Activated CD8-positive, alpha-beta memory T cell treated with anti-CD3 and anti-CD28 coated beads, Interleukin-2, amount 50 U/mL, for 1 hour (primary cell): ENCODE data around the gene PITPNB.

Source experiments
- DNase-seq: peaks from one replicate; pipeline ENCODE4 v3.0.0-alpha.2; 2020; ENCODE audit errors: extremely low read depth

Gene PITPNB

GRCh38 chr22:27880778-27881394 is 38.2 kb downstream of the PITPNB start:
- DNase-seq, result no peak

GRCh38 chr22:27879923-27880322 is 39.1 kb downstream of the PITPNB start:
- no peak for DNase-seq

DNA sequence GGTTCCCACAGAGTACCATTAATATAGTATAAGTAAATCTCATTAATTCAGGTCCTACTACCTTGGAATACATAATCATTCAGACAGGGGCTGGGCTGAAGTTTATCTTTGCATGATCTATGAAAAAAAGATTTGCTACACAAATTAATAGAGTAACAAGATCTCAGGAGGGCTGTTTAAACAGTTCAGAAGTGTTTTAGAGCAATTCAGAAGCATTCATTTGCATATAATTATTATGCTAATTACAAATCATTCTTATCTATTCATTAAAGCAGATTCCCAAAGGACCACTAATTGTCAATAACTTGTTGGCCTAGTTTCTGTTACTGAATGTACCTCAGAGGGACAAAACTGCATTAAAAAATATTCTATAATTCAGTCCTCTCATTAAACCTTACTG is 40.5 kb downstream of the PITPNB start:
- no peak for DNase-seq

DNA sequence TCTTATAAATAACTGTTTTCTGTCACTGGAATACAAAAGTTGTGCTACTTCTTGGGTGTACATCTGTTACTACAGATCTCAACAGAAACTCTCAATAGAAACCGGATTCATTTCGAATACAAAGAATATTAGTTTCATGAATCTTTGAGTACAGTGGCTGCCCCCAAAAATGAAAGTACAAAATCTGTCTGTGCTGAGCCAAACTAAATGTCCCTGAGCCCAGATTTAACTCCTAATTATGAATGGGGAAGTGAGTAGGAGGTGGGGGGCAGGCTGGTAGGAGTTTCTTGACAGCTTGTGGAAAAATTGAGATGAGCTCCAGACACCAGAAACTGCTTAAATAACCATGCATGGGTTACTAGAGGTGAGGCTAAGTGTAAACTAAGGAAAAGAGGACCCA is 41.6 kb downstream of the PITPNB start:
- no peak for DNase-seq

GRCh38 chr22:27876684-27877083 is 42.4 kb downstream of the PITPNB start:
- DNase-seq, result no peak

DNA sequence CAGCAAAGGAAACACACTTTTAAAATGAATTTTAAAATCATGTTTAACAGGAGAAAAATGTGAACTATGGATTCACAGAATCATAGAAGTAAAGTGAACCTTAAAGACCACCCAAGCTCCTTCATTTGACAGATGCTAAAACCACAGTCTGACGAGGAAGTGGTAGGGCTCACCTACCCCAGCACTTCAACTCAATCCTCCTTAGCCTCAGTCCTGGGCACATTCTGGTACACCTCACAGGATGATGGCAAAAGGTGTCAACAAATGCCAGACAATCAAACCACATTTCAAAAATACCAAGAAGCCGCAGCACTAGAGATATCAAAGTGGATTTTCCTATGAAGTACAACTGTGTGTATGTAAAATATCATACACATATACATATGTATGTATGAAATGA is 43.1 kb downstream of the PITPNB start:
- DNase-seq, result no peak

DNA sequence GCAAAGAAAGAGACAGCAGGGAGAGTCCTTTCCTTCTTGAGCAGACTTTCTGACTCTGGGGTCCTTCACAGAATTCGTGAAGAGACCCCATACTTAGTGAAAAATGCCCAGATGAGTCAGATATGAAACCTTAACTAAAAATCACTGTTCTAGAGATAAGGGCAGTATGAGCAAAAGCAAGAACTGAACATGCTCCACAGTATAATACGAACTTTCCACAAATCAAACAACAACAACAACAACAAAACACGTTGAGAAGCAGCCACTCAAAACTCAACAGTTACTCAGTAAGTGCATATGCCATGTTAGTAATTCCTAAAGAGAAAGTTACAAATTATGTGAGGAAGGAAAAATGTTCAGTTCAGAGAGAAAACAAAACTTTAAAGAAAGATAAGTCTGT is 44.3 kb downstream of the PITPNB start:
- no peak for DNase-seq

DNA sequence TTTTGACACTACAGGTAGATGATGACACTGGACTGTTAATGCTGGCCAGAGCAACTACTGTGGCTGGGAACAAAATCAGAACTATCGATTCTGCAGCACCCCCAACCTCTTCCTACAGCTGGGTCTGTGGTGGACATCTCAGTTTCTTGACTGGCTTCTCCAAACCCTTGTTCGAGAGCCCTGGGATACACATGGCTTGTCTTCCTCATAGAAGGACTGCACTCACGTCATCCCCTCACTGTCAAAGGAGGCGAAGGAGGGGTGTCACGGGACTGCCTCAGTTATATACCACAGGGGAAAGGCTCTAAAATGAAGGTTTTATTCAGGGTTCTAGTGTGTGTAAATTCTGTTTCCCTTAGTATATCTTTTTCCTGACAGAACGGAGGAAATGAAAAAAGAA is 44.9 kb downstream of the PITPNB start:
- no peak for DNase-seq

GRCh38 chr22:27873472-27873871 is 45.6 kb downstream of the PITPNB start:
- DNase-seq, result no peak

DNA sequence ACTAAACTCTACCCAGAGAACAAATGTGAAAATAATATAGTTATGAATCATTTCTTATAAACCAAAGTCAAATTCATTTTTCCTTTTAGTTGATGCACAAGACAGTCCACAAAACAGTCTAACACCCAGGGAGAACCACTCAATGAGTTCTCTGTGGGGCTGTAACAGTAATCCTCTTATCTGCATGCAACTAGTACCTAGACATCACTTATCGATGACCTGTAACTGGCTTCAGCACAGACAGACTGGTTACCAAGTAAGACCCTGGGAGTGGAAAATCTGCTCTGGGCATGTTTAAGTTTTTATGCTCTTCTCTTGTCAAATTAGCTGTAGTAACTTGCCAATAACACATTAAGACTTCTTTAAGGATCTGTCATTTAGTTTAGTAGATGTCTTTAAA is 46.6 kb downstream of the PITPNB start:
- DNase-seq, result no peak

GRCh38 chr22:27871306-27872014 is 47.6 kb downstream of the PITPNB start:
- no peak for DNase-seq

GRCh38 chr22:27870234-27871191 is 48.5 kb downstream of the PITPNB start:
- no peak for DNase-seq

DNA sequence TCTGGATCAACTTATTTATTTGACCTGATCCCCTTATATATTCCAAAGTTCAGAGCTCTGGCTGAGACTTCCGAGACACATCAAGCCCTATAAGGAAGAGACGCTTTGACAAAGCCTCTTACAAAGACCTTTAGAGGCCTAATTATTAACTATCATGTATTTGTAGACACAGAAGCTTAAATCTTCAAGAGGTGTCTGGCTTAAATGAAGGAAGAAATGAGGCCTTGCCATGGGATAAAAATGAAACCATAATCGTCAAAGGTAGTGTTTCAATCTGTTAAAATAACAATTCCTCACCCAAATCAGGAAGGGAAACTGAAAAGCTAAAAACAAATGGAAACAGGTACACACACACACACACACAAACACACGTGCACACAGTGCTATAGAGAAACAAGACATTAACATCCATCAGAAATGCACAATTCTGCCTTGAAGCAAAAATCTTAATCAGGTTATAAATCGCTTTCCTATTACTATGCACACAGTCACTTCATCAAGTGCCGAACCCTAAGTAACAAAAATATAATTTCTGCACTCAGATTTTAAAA is 50.2 kb downstream of the PITPNB start:
- no peak for DNase-seq

DNA sequence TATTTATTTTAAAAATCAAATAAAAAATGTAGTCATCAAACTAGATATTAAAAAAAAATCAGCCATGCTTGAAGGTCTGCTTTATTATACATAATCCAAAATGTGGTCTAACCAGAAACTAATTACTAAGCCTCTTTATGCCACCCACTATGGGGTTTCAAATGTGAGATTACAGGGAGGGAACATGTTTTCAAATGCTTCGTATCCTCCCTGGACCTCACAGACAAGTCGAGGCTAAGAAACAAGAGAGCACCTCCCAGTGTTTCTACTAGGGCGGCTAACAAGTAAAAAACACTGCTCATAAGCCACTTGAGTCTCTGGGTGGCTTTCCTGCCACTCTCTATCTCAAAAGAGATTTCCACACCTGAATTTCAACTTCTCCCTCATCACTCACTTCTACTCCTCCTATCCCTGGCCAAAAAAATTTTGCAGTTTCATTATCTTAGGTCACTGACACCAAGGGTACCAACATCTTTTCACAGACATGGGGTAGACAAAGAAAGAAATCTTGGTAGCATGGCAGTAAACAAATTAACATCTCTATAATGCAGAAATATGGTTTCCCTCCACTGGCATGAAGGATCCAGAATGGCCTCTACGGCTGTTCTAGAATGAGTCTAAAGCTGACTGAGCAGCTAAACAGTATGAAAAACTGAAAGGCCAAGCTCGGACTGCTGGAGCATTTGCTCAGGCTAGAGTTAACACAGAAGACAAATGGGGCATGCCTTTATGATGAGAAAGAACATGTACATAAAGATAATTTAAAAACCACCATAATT is 50.9 kb downstream of the PITPNB start:
- no peak for DNase-seq

- DNase-seq, result no peak
These were observed 51.7 kb downstream of the PITPNB start for GRCh38 chr22:27867085-27867952.

- no peak for DNase-seq
These were observed 52.6 kb downstream of the PITPNB start for GRCh38 chr22:27866135-27867084.

- no peak for DNase-seq
These were observed 53.6 kb downstream of the PITPNB start for GRCh38 chr22:27865496-27865895.

- no peak for DNase-seq
These were observed 55.5 kb downstream of the PITPNB start for GRCh38 chr22:27863556-27863955.

- DNase-seq, result no peak
These were observed 56.1 kb downstream of the PITPNB start for GRCh38 chr22:27863001-27863400.
